CD4-positive, alpha-beta T cell (primary cell): ENCODE data around the gene ATP23. TPM values are rescaled to one million over a fixed set of nuclear protein-coding genes. Genes with fewer than 3 reads are reported as not detected.

Source experiments
- ATAC-seq: fragments of 200-7000 bp; cut with Tn5 transposase; one replicate; pipeline ENCODE4 v1.10.0; 2022; ENCODE audit warnings: mild to moderate bottlenecking; ENCODE audit not compliant: poor library complexity
- CTCF ChIA-PET: fragments of 350-600 bp; sonication (Branson Sonifier 250); formaldehyde crosslinking; loops from one replicate; lab custom pipeline; 2021; ENCODE audit warnings: antibody characterized with exemption, inconsistent platforms; lab: Charles Lee
- POLR2A ChIA-PET: fragments of 350-600 bp; sonication (Branson Sonifier 250); formaldehyde crosslinking; loops from one replicate; lab custom pipeline; 2021; ENCODE audit warnings: antibody characterized with exemption, inconsistent platforms; lab: Charles Lee
- DNase-seq, 14 experiments: peaks; one replicate each; pipeline ENCODE4 v3.0.0-alpha.2; 2013 to 2020; ENCODE audit warnings: mixed read lengths in 2 of 14
- H3K27ac ChIP-seq, 2 donors: one replicate each; pipeline versions ENCODE4 v1.5.1 to v1.7.0; 2013; ENCODE audit warnings: low read length in 2 of 2, low read depth in 1 of 2, mild to moderate bottlenecking in 1 of 2
- H3K27me3 ChIP-seq, 2 experiments: 1 replicate in 1 of 2; 2 replicates in 1 of 2; pipeline versions ENCODE4 v1.6.1 to v1.7.0; 2013; ENCODE audit warnings: low read length in 2 of 2, control low read depth in 1 of 2, mild to moderate bottlenecking in 1 of 2, moderate library complexity in 1 of 2; ENCODE audit not compliant: insufficient read depth in 2 of 2, control insufficient read depth in 1 of 2
- H3K36me3 ChIP-seq: one replicate; pipeline ENCODE4 v1.6.1; 2013; ENCODE audit warnings: low read length, control low read depth; ENCODE audit not compliant: insufficient read depth
- H3K4me1 ChIP-seq: one replicate; pipeline ENCODE4 v1.6.1; 2013; ENCODE audit warnings: low read length, control low read depth; ENCODE audit not compliant: insufficient read depth
- H3K4me3 ChIP-seq: one replicate; pipeline ENCODE4 v1.5.1; 2013; ENCODE audit warnings: mild to moderate bottlenecking, low read length, moderate library complexity
- H3K9me3 ChIP-seq, 2 experiments: 1 replicate in 1 of 2; 2 replicates in 1 of 2; pipeline versions ENCODE4 v1.6.1 to v1.7.0; 2013; ENCODE audit warnings: low read length in 2 of 2, mild to moderate bottlenecking in 2 of 2, control low read depth in 1 of 2, moderate library complexity in 1 of 2; ENCODE audit not compliant: control insufficient read depth in 1 of 2, insufficient read depth in 1 of 2
- H3K27ac Mint-ChIP-seq: one replicate; pipeline ENCODE4 v1.8.0; 2020; ENCODE audit warnings: mixed read lengths
- H3K27me3 Mint-ChIP-seq: one replicate; pipeline ENCODE4 v1.8.0; 2021; ENCODE audit warnings: mixed read lengths
- H3K36me3 Mint-ChIP-seq: one replicate; pipeline ENCODE4 v1.8.0; 2021; ENCODE audit warnings: low read depth, mixed read lengths
- H3K4me1 Mint-ChIP-seq: one replicate; pipeline ENCODE4 v1.8.0; 2021; ENCODE audit warnings: low read depth, mixed read lengths
- H3K4me3 Mint-ChIP-seq: one replicate; pipeline ENCODE4 v1.8.0; 2020; ENCODE audit warnings: mild to moderate bottlenecking, mixed read lengths
- H3K9me3 Mint-ChIP-seq: one replicate; pipeline ENCODE4 v1.8.0; 2020; ENCODE audit warnings: mixed read lengths
- CTCF ChIP-seq: fragments of 200-600 bp; IDR thresholded peaks from one replicate; pipeline ENCODE4 v1.8.0; 2022; ENCODE audit warnings: antibody characterized with exemption, mild to moderate bottlenecking
- intact Hi-C, 2 experiments: fragments of 100-400 bp; cut with DNase I in 1 of 2; cut with micrococcal nuclease in 1 of 2; formaldehyde crosslinking; loops; one replicate each; pipeline versions ENCODE4 v1.15.1 to v1.9.0; 2023 to 2025; cut with DNase I, micrococcal nuclease
- polyA plus RNA-seq, 2 donors: library from polyadenylated mRNA; unstranded; fragments of 120-200 nt; gene quantifications; one replicate each; pipeline ENCODE4 v1.2.1, GENCODE V29; 2013
- total RNA-seq, 174 experiments: library from RNA in 2 of 174; stranded (reverse) in 2 of 174; gene quantifications; one replicate each; pipeline ENCODE4 v1.2.3 and lab custom pipeline; 2021 to 2026

ATP23 gene
- total RNA-seq (1 to 10 TPM; 5.3 to 5.6 TPM), total RNA-seq (lab: John Stamatoyannopoulos, UW) (1.1 to 15.2 (median 7.5) reads per million in 172 experiments)
- 10.9 TPM for polyA plus RNA-seq (2013, experiment 1 of 2)
- 10.0 TPM for polyA plus RNA-seq (2013, experiment 2 of 2)

- Histone ChIP-seq H3K4me3 (peak within 1 kb of the TSS; percentile 71), H3K27me3 (no peaks in the 10 kb centered on the region), H3K27ac (peak within 1 kb of the TSS; percentile 82 to 87), H3K4me1 (peaks cover 20% of the 10 kb centered on the region), H3K36me3 (no peaks in the 10 kb centered on the region), H3K9me3 (no peaks in the 10 kb centered on the region)
- POLR2A ChIA-PET: interaction anchor here (0.6 to 1.6 kb wide), 10 partner anchors 9 to 472 kb away, joined by 3 to 7 read pairs (median 4); partner anchors contain the start of genes CDK4, CTDSP2 and TSPAN31
- Mint-ChIP-seq H3K4me1 (peaks cover 54% of the 10 kb centered on the region), H3K27me3 (no peaks in the 10 kb centered on the region), H3K27ac (peak within 1 kb of the TSS; percentile 89), H3K9me3 (no peaks in the 10 kb centered on the region), H3K36me3 (peaks cover 5% of the 10 kb centered on the region), H3K4me3 (peak within 1 kb of the TSS; percentile 96)
- peak; percentile 91 for ATAC-seq
- no peak for TF ChIP-seq CTCF
- peak; percentile 82 to 96 (median 89) for DNase-seq
- intact Hi-C loops: loop anchor here in 1 of 2 experiments (5.0 kb wide), 1 partner anchor 419 kb away; the partner anchor contains the start of genes DDIT3 and MBD6
- CTCF ChIA-PET: interaction anchor here (0.5 kb wide), 1 partner anchor 8 kb away, joined by 5 read pairs; no protein-coding TSS in a partner anchor
Measured at GRCh38 chr12:57941165-57941894, at the start of gene ATP23. TSS of gene ATP23 (plus strand) at chr12:57941567. CDS start at chr12:57941702, 135 bp downstream.

- H3K27ac Mint-ChIP-seq: no peak overlapping the region
- H3K4me3 ChIP-seq: no peak overlapping the region
- no peak overlapping the region for H3K27ac ChIP-seq
- peaks cover 64% of the 10 kb centered on the region for H3K4me1 ChIP-seq
- no peaks in the 10 kb centered on the region for H3K27me3 Mint-ChIP-seq
- CTCF ChIA-PET: no interaction called here
- H3K9me3 Mint-ChIP-seq: no peaks in the 10 kb centered on the region
- no peak for TF ChIP-seq CTCF
- no peaks in the 10 kb centered on the region for H3K36me3 ChIP-seq
- no peaks in the 10 kb centered on the region for H3K36me3 Mint-ChIP-seq
- no peaks in the 10 kb centered on the region for H3K9me3 ChIP-seq
- peaks cover 0 to 4% of the 10 kb centered on the region in 2 experiments for H3K27me3 ChIP-seq
- no peak for DNase-seq
- intact Hi-C loops: no loop called here
- H3K4me1 Mint-ChIP-seq: peaks cover 45% of the 10 kb centered on the region
- POLR2A ChIA-PET: no interaction called here
- ATAC-seq: no peak
- H3K4me3 Mint-ChIP-seq: no peak overlapping the region
Measured at GRCh38 chr12:57892232-57892972, 49.0 kb upstream of the ATP23 start.

GRCh38 chr12:57893431-57894353, 47.7 kb upstream of the ATP23 start:
- no peak for TF ChIP-seq CTCF
- Histone ChIP-seq H3K27ac (peak overlapping the region in 1 of 2 donors; percentile 11), H3K27me3 (peaks cover 0 to 4% of the 10 kb centered on the region in 2 experiments), H3K9me3 (no peaks in the 10 kb centered on the region), H3K4me1 (peaks cover 67% of the 10 kb centered on the region), H3K4me3 (no peak overlapping the region), H3K36me3 (no peaks in the 10 kb centered on the region)
- intact Hi-C loops: no loop called here
- ATAC-seq (no peak), DNase-seq (no peak)
- Mint-ChIP-seq H3K27ac (peak overlapping the region; percentile 82), H3K9me3 (no peaks in the 10 kb centered on the region), H3K36me3 (no peaks in the 10 kb centered on the region), H3K27me3 (no peaks in the 10 kb centered on the region), H3K4me3 (peak overlapping the region; percentile 74), H3K4me1 (peaks cover 48% of the 10 kb centered on the region)
- ChIA-PET CTCF (interaction anchor here (0.7 kb wide), 1 partner anchor 42 kb away, joined by 3 read pairs; no protein-coding TSS in a partner anchor), POLR2A (no interaction called here)
